ENCODE data around the gene CGNL1.

- TF ChIP-seq CTCF (IDR thresholded peaks at IDR 0.05; ENCODE audit: low read depth, low read length), result no peak
- no peak for TF ChIP-seq EZH2phosphoT487 (IDR thresholded peaks at IDR 0.05; ENCODE audit: low read depth)
Measured at GRCh38 chr15:57545995-57546394, 169.7 kb downstream of the CGNL1 start.

All from OCI-LY3 (cell line).